ENCODE results near the gene PSMB7. TPM values are rescaled to one million over a fixed set of nuclear protein-coding genes. Genes with fewer than 3 reads are reported as not detected.

Gene PSMB7
- total RNA-seq, 4 donors from 2014 or later: 74.7 to 181 (median 100) TPM

GRCh38 chr9:124439086-124439485, 23.8 kb upstream of the PSMB7 start:
- Histone ChIP-seq H3K4me1 (no peaks in the 10 kb centered on the region), H3K36me3 (no peaks in the 10 kb centered on the region), H3K9me3 (peaks cover 0 to 14% (median 0%) of the 10 kb centered on the region in 4 donors), H3K27ac (no peak overlapping the region), H3K4me3 (no peak overlapping the region), H3K27me3 (no peaks in the 10 kb centered on the region)
- no peak for TF ChIP-seq POLR2A (IDR thresholded peaks at IDR 0.05)
- TF ChIP-seq CTCF (IDR thresholded peaks at IDR 0.05): no peak
- TF ChIP-seq EP300 (IDR thresholded peaks at IDR 0.05): no peak
- WGBS, 2 donors: 91 to 92% methylated on average over 1 of the region's 1 CpG
- DNase-seq (ENCODE audit: low spot score in 2 of 2): no peak

GRCh38 chr9:124438091-124438490, 22.8 kb upstream of the PSMB7 start:
- Histone ChIP-seq H3K27me3 (no peaks in the 10 kb centered on the region), H3K27ac (no peak overlapping the region), H3K9me3 (peaks cover 0 to 14% (median 0%) of the 10 kb centered on the region in 4 donors), H3K4me1 (no peaks in the 10 kb centered on the region), H3K4me3 (no peak overlapping the region), H3K36me3 (no peaks in the 10 kb centered on the region)
- TF ChIP-seq CTCF (IDR thresholded peaks at IDR 0.05) (no peak), EP300 (IDR thresholded peaks at IDR 0.05) (no peak), POLR2A (IDR thresholded peaks at IDR 0.05) (no peak)
- no peak for DNase-seq (ENCODE audit: low spot score in 2 of 2)
- WGBS, 2 donors: 82 to 91% methylated on average over 9 of the region's 9 CpGs

GRCh38 chr9:124437086-124437485, 21.8 kb upstream of the PSMB7 start:
- no peaks in the 10 kb centered on the region for H3K27me3 ChIP-seq
- no peak overlapping the region for H3K4me3 ChIP-seq
- no peaks in the 10 kb centered on the region for H3K36me3 ChIP-seq
- 94 to 100% methylated on average over 3 of the region's 3 CpGs for WGBS, 2 donors
- TF ChIP-seq EP300 (IDR thresholded peaks at IDR 0.05) (no peak), POLR2A (IDR thresholded peaks at IDR 0.05) (no peak), CTCF (IDR thresholded peaks at IDR 0.05) (no peak)
- H3K27ac ChIP-seq: no peak overlapping the region
- H3K9me3 ChIP-seq: peaks cover 0 to 6% (median 0%) of the 10 kb centered on the region in 4 donors
- no peak for DNase-seq (ENCODE audit: low spot score in 2 of 2)
- H3K4me1 ChIP-seq: no peaks in the 10 kb centered on the region

GRCh38 chr9:124436320-124436719, 21.1 kb upstream of the PSMB7 start:
- Histone ChIP-seq H3K27ac (no peak overlapping the region), H3K4me1 (no peaks in the 10 kb centered on the region), H3K4me3 (no peak overlapping the region), H3K27me3 (no peaks in the 10 kb centered on the region), H3K9me3 (peaks cover 0 to 6% (median 0%) of the 10 kb centered on the region in 4 donors), H3K36me3 (no peaks in the 10 kb centered on the region)
- TF ChIP-seq POLR2A (IDR thresholded peaks at IDR 0.05) (no peak), CTCF (IDR thresholded peaks at IDR 0.05) (no peak), EP300 (IDR thresholded peaks at IDR 0.05) (no peak)
- DNase-seq (ENCODE audit: low spot score in 2 of 2): no peak

- TF ChIP-seq CTCF (IDR thresholded peaks at IDR 0.05) (peak in 1 of 5 experiments; percentile 20), EP300 (IDR thresholded peaks at IDR 0.05) (no peak), POLR2A (IDR thresholded peaks at IDR 0.05) (no peak)
- Histone ChIP-seq H3K9me3 (no peaks in the 10 kb centered on the region), H3K4me1 (no peaks in the 10 kb centered on the region), H3K36me3 (no peaks in the 10 kb centered on the region), H3K4me3 (no peak overlapping the region), H3K27me3 (no peaks in the 10 kb centered on the region), H3K27ac (no peak overlapping the region)
- no peak for DNase-seq (ENCODE audit: low spot score in 2 of 2)
- WGBS, 2 donors: 54 to 64% methylated on average over 4 of the region's 4 CpGs
These were observed 14.3 kb upstream of the PSMB7 start for GRCh38 chr9:124429530-124429867.
